ENCODE measurements around the gene RASAL3.
A peak's percentile ranks its signal among the peaks of the same experiment; 100 is the strongest.

Gene RASAL3

DNA sequence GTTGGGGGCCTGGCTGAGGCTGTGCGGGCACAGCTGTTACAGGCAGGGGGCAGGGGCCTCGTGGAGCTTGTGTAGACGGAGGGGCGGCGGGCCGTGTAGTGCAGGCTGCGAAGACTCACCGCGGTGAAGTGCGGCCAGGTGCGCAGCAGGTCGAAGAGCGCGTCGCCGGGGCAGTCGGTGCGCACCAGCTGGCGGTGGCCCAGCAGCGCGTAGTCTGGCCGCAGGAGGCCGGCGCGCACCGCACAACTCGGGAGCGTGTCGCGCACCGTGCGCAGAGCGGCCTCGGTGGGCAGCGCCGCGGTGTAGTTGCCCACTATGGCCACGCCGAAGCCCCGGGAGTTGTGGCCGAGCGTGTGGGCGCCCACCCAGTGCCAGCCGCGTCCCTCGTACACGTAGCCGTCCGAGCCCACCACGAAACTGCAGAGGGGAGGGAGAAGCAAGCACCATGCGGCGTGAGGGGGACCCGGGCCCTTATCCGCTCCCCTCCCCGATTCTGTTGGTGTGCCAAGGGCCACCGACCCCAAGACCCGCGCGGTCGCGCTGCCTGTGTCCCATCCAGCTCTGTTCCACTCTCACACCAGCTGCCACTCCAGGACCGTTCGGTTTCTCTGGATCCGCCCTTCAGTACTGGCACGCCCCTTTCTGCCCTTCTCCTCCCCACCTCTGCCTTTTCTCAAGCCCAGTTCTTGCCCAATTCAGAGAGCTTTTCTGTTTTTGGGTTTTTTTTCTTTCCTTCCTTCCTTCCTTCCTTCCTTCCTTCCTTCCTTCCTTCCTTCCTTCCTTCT is 5.4 kb upstream of the RASAL3 start:
- Histone ChIP-seq H3K27me3 (ENCODE audit: insufficient read depth, low read length, poor library complexity, severe bottlenecking) (no peaks in the 10 kb centered on the region), H3K9me3 (ENCODE audit: insufficient read depth, low read depth, low read length) (no peaks in the 10 kb centered on the region), H3K9ac (ENCODE audit: low read depth, low read length, poor library complexity, severe bottlenecking) (no peak overlapping the region), H3K4me1 (ENCODE audit: insufficient read depth, low read length, poor library complexity, severe bottlenecking) (peaks cover 41% of the 10 kb centered on the region), H3F3A (ENCODE audit: low read depth) (peaks cover 15% of the 10 kb centered on the region; the same call in 1 of the 2 replicates), H3K4me2 (ENCODE audit: low read depth, low read length, poor library complexity, severe bottlenecking) (no peak overlapping the region), H3K9me2 (replicated peaks; ENCODE audit: low read depth, low read length) (no peaks in the 10 kb centered on the region), H3K79me2 (ENCODE audit: insufficient read depth, low read length) (no peaks in the 10 kb centered on the region), H2AFZ (ENCODE audit: low read length) (no peak overlapping the region), H3K4me3 (ENCODE audit: low read length, poor library complexity, severe bottlenecking) (no peak overlapping the region), H3K36me3 (ENCODE audit: insufficient read depth, low read length) (no peaks in the 10 kb centered on the region), H4K20me1 (ENCODE audit: insufficient read depth, low read length, poor library complexity, severe bottlenecking) (no peaks in the 10 kb centered on the region)
- TF ChIP-seq, protein P1, sequence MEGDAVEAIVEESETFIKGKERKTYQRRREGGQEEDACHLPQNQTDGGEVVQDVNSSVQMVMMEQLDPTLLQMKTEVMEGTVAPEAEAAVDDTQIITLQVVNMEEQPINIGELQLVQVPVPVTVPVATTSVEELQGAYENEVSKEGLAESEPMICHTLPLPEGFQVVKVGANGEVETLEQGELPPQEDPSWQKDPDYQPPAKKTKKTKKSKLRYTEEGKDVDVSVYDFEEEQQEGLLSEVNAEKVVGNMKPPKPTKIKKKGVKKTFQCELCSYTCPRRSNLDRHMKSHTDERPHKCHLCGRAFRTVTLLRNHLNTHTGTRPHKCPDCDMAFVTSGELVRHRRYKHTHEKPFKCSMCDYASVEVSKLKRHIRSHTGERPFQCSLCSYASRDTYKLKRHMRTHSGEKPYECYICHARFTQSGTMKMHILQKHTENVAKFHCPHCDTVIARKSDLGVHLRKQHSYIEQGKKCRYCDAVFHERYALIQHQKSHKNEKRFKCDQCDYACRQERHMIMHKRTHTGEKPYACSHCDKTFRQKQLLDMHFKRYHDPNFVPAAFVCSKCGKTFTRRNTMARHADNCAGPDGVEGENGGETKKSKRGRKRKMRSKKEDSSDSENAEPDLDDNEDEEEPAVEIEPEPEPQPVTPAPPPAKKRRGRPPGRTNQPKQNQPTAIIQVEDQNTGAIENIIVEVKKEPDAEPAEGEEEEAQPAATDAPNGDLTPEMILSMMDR (conservative IDR thresholded peaks at IDR 0.05; ENCODE audit: low read length) = no peak
- TF ChIP-seq EZH2phosphoT487 (IDR thresholded peaks at IDR 0.05; ENCODE audit: borderline replicate concordance) = no peak

DNA sequence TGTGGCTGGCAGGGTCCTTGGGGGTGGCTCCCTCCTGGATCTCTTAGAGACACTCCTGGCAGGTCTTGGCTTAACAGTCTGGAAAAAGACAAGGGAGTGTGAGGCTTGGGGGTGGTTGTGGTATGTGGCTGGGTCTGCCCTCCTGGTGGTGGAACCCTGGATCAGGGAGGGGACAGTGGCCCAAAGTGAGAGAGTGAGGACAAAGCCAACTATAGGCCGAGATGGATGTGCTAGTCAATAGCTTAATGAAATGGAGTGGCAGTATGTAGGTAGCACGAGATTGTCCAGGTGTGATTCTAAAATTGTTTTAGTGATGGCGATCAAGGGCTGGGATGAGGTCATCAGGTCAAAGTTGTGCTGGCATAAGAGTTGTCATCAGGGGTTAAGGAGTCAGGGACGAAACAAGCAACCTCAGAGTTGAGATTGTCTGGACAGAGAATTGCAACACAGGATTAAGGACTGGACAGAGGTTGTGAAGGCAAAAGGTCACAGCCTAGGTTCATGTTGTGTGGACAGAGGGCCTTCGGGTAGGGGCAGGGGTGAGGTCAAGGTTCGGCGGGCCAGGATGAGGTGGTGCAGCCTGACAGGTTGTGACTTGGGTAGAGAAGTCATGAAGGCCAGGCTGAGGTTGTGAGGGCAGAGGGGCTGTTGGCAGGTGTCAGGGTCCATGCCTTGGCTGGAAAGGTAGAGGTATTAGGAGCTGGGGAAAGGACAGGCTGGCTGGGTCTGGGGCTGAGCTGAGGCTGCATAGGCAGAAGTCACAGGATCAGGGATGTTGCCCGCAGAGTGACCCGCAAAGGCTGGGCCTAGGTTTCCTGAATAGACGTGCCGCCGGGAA is 4.5 kb upstream of the RASAL3 start:
- H2AFZ ChIP-seq (ENCODE audit: low read length) = no peak overlapping the region
- H3K36me3 ChIP-seq (ENCODE audit: insufficient read depth, low read length) = no peaks in the 10 kb centered on the region
- H3K4me1 ChIP-seq (ENCODE audit: insufficient read depth, low read length, poor library complexity, severe bottlenecking) = peaks cover 44% of the 10 kb centered on the region
- H3K9ac ChIP-seq (ENCODE audit: low read depth, low read length, poor library complexity, severe bottlenecking) = no peak overlapping the region
- H3K27me3 ChIP-seq (ENCODE audit: insufficient read depth, low read length, poor library complexity, severe bottlenecking) = no peaks in the 10 kb centered on the region
- H3F3A ChIP-seq (ENCODE audit: low read depth) = peaks cover 15% of the 10 kb centered on the region; the same call in 1 of the 2 replicates
- H3K9me3 ChIP-seq (ENCODE audit: insufficient read depth, low read depth, low read length) = no peaks in the 10 kb centered on the region
- H4K20me1 ChIP-seq (ENCODE audit: insufficient read depth, low read length, poor library complexity, severe bottlenecking) = no peaks in the 10 kb centered on the region
- H3K4me3 ChIP-seq (ENCODE audit: low read length, poor library complexity, severe bottlenecking) = no peak overlapping the region
- H3K9me2 ChIP-seq (replicated peaks; ENCODE audit: low read depth, low read length) = no peaks in the 10 kb centered on the region
- H3K4me2 ChIP-seq (ENCODE audit: low read depth, low read length, poor library complexity, severe bottlenecking) = no peak overlapping the region
- no peaks in the 10 kb centered on the region for H3K79me2 ChIP-seq (ENCODE audit: insufficient read depth, low read length)
- TF ChIP-seq EZH2phosphoT487 (IDR thresholded peaks at IDR 0.05; ENCODE audit: borderline replicate concordance) = no peak
- TF ChIP-seq, protein P1 (conservative IDR thresholded peaks at IDR 0.05; ENCODE audit: low read length) = no peak

DNA sequence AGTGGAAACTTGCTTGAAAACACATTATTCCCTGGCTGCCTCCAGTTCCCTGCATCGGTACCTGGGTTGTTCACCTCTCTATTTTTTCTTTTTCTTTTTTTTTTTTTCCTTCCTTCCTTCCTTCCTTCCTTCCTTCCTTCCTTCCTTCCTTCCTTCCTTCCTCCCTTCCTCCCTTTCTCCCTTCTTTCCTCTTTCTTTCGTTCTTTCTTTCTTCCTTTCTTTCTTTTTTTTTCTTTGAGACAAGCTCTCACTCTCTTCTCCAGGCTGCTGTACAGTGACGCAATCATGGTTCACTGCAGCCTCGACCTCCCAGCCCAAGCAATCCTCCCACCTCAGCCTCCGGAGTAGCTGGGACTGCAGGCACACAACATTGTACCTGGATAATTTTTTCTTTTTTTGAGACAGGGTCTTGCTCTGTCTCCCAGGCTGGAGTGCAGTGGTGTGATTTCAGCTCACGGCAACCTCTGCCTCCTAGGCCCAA is 3.4 kb upstream of the RASAL3 start:
- no peak for TF ChIP-seq EZH2phosphoT487 (IDR thresholded peaks at IDR 0.05; ENCODE audit: borderline replicate concordance)
- TF ChIP-seq, protein P1 (conservative IDR thresholded peaks at IDR 0.05; ENCODE audit: low read length) = no peak
- Histone ChIP-seq H3K9me3 (ENCODE audit: insufficient read depth, low read depth, low read length) (no peaks in the 10 kb centered on the region), H2AFZ (ENCODE audit: low read length) (no peak overlapping the region), H3K9me2 (replicated peaks; ENCODE audit: low read depth, low read length) (no peaks in the 10 kb centered on the region), H3K79me2 (ENCODE audit: insufficient read depth, low read length) (peaks cover 8% of the 10 kb centered on the region), H4K20me1 (ENCODE audit: insufficient read depth, low read length, poor library complexity, severe bottlenecking) (no peaks in the 10 kb centered on the region), H3F3A (ENCODE audit: low read depth) (peaks cover 16% of the 10 kb centered on the region; the same call in 1 of the 2 replicates), H3K4me2 (ENCODE audit: low read depth, low read length, poor library complexity, severe bottlenecking) (peak overlapping the region; percentile 61), H3K36me3 (ENCODE audit: insufficient read depth, low read length) (no peaks in the 10 kb centered on the region), H3K4me1 (ENCODE audit: insufficient read depth, low read length, poor library complexity, severe bottlenecking) (peaks cover 47% of the 10 kb centered on the region), H3K27me3 (ENCODE audit: insufficient read depth, low read length, poor library complexity, severe bottlenecking) (no peaks in the 10 kb centered on the region), H3K4me3 (ENCODE audit: low read length, poor library complexity, severe bottlenecking) (peak overlapping the region; percentile 5), H3K9ac (ENCODE audit: low read depth, low read length, poor library complexity, severe bottlenecking) (no peak overlapping the region)
